ENCODE results near the gene PIF1. TPM values are rescaled to one million over a fixed set of nuclear protein-coding genes. Genes with fewer than 3 reads are reported as not detected.

The PIF1 gene
- total RNA-seq (2022; extraction: Qiagen RNA extraction), result 9.8 to 17.7 TPM (median 16.7 TPM) in 5 replicates

GRCh38 chr15:64825431-64826294 lies at the start of gene PIF1:
Gene PIF1 (minus strand): TSS chr15:64825647. CDS start chr15:64824335, 1,312 bp downstream.

GRCh38 chr15:64841344-64842095 lies 16.1 kb upstream of the PIF1 start, which contains the start of gene PLEKHO2:
Gene PLEKHO2 (plus strand): TSS chr15:64841915. CDS start chr15:64842017, 102 bp downstream.

GRCh38 chr15:64775551-64776401 lies 49.7 kb downstream of the PIF1 start, which contains the start of gene RBPMS2:
Gene RBPMS2 (minus strand): TSS chr15:64775589. CDS start chr15:64775319, 270 bp downstream.

Other genes with a start within 250 kb of the PIF1 start
- 5.9 to 8.8 TPM (median 8.3 TPM) in 5 replicates for gene RBPMS2, start 50.1 kb downstream of the PIF1 start, total RNA-seq (2022; extraction: Qiagen RNA extraction)
- 6.3 to 7.7 TPM (median 6.4 TPM) in 5 replicates for gene PLEKHO2, start 16.3 kb upstream of the PIF1 start, total RNA-seq (2022; extraction: Qiagen RNA extraction)
- gene ANKDD1A, start 86.3 kb upstream of the PIF1 start, total RNA-seq (2022; extraction: Qiagen RNA extraction), result 1.7 to 1.9 TPM (median 1.7 TPM) in 5 replicates
- gene SPG21, start 164.3 kb upstream of the PIF1 start, total RNA-seq (2022; extraction: Qiagen RNA extraction), result 112 to 127 TPM (median 119 TPM) in 5 replicates
- gene MTFMT, start 204.0 kb upstream of the PIF1 start, total RNA-seq (2022; extraction: Qiagen RNA extraction), result 23.9 to 27.5 TPM (median 24.8 TPM) in 5 replicates
- gene SLC51B, start 219.7 kb upstream of the PIF1 start, total RNA-seq (2022; extraction: Qiagen RNA extraction), result 13.6 to 18.9 TPM (median 16.4 TPM) in 5 replicates
- gene RASL12, start 242.3 kb upstream of the PIF1 start, total RNA-seq (2022; extraction: Qiagen RNA extraction), result 0.08 to 0.18 TPM (median 0.09 TPM) in 5 replicates

Measured in A549 treated with AZD2906 at 1 μM for 4 hours (cell line).